SK-N-SH (cell line): ENCODE measurements around the gene CNBP. TPM values are rescaled to one million over a fixed set of nuclear protein-coding genes. Genes with fewer than 3 reads are reported as not detected.

ENCODE experiments used
- CTCF ChIA-PET: fragments of 300-600, 350-600 bp; formaldehyde crosslinking; extraction: SDS; loops from one replicate; lab custom pipeline; 2021; lab: Yijun Ruan, JAX
- POLR2A ChIA-PET: fragments of 350-600 bp; sonication (Branson Sonifier 250); formaldehyde crosslinking; extraction: SDS; loops from one replicate; lab custom pipeline; 2020; ENCODE audit warnings: antibody characterized with exemption, inconsistent platforms; lab: Yijun Ruan, JAX
- DNase-seq: peaks from one replicate; pipeline ENCODE4 v3.0.0; 2012
- H2AFZ ChIP-seq: fragments of 200-600 bp; sonication (generic); 2 replicates; pipeline ENCODE4 v1.8.1; 2016; ENCODE audit warnings: antibody characterized with exemption, mild to moderate bottlenecking, low read depth
- H3F3A ChIP-seq: fragments of 200-600 bp; sonication (generic); replicated peaks from 2 replicates; pipeline ENCODE3; 2016; ENCODE audit warnings: antibody characterized with exemption, mild to moderate bottlenecking; ENCODE audit not compliant: insufficient read depth
- H3K27ac ChIP-seq, 2 experiments: fragments of 200-500 bp in 1 of 2; fragments of 200-600 bp in 1 of 2; sonication (Bioruptor generic) in 1 of 2; sonication (generic), shearing (Covaris generic) in 1 of 2; 2 replicates each; pipeline versions ENCODE4 v1.5.1 to v1.6.1; 2014 to 2016; ENCODE audit warnings: low read depth in 2 of 2, inconsistent platforms in 1 of 2, low read length in 1 of 2, mild to moderate bottlenecking in 1 of 2, mixed read lengths in 1 of 2
- H3K27me3 ChIP-seq: fragments of 200-600 bp; sonication (generic), shearing (Covaris generic); 2 replicates; pipeline ENCODE4 v1.6.1; 2016; ENCODE audit warnings: mixed run types; ENCODE audit not compliant: insufficient read depth
- H3K36me3 ChIP-seq, 2 experiments: fragments of 200-500 bp in 1 of 2; fragments of 200-600 bp in 1 of 2; sonication (Bioruptor generic) in 1 of 2; sonication (generic) in 1 of 2; replicated peaks in 1 of 2; 2 replicates each; pipeline versions ENCODE3 to v1.5.1; 2014 to 2016; ENCODE audit warnings: low read length in 1 of 2, mild to moderate bottlenecking in 1 of 2; ENCODE audit not compliant: insufficient read depth in 2 of 2, control insufficient read depth in 1 of 2
- H3K4me1 ChIP-seq, 2 experiments: fragments of 200-500 bp in 1 of 2; fragments of 200-600 bp in 1 of 2; sonication (Bioruptor generic) in 1 of 2; sonication (generic), shearing (Covaris generic) in 1 of 2; 2 replicates each; pipeline versions ENCODE4 v1.5.1 to v1.6.1; 2014 to 2016; ENCODE audit warnings: low read depth in 1 of 2, low read length in 1 of 2, mixed run types in 1 of 2; ENCODE audit not compliant: insufficient read depth in 2 of 2, control insufficient read depth in 1 of 2
- H3K4me2 ChIP-seq: fragments of 200-600 bp; sonication (generic), shearing (Covaris generic); 2 replicates; pipeline ENCODE4 v1.6.1; 2017; ENCODE audit warnings: mixed run types
- H3K4me3 ChIP-seq, 2 experiments: fragments of 200-500 bp in 1 of 2; fragments of 200-600 bp in 1 of 2; sonication (Bioruptor generic) in 1 of 2; sonication (generic), shearing (Covaris generic) in 1 of 2; 2 replicates each; pipeline versions ENCODE4 v1.5.1 to v1.8.1; 2014 to 2016; ENCODE audit warnings: low read depth in 2 of 2, inconsistent platforms in 1 of 2, low read length in 1 of 2, mild to moderate bottlenecking in 1 of 2, mixed read lengths in 1 of 2, moderate library complexity in 1 of 2
- H3K79me2 ChIP-seq: fragments of 200-600 bp; sonication (generic); 2 replicates; pipeline ENCODE4 v1.8.1; 2017; ENCODE audit warnings: mild to moderate bottlenecking; ENCODE audit not compliant: insufficient read depth
- H3K9ac ChIP-seq: fragments of 200-600 bp; sonication (generic); 2 replicates; pipeline ENCODE4 v1.6.1; 2017; ENCODE audit warnings: mixed run types
- H3K9me2 ChIP-seq: fragments of 200-600 bp; sonication (generic); 2 replicates; pipeline ENCODE4 v1.6.1; 2017; ENCODE audit warnings: mixed run types
- H3K9me3 ChIP-seq: fragments of 200-600 bp; sonication (generic); 2 replicates; pipeline ENCODE4 v1.6.1; 2017; ENCODE audit warnings: mixed run types, mild to moderate bottlenecking, moderate library complexity
- H4K20me1 ChIP-seq: fragments of 200-600 bp; sonication (generic); 2 replicates; pipeline ENCODE4 v1.6.1; 2017; ENCODE audit warnings: mild to moderate bottlenecking, mixed run types; ENCODE audit not compliant: insufficient read depth
- CTCF ChIP-seq: fragments of 200-600 bp; sonication (generic); IDR thresholded peaks from 2 replicates; pipeline ENCODE4 v1.6.1; 2017; ENCODE audit warnings: antibody characterized with exemption, mild to moderate bottlenecking, moderate library complexity
- FOSL2 ChIP-seq: IDR thresholded peaks from 2 replicates; pipeline ENCODE4 v1.4.0; 2012; ENCODE audit warnings: low read depth, mild to moderate bottlenecking, moderate library complexity, borderline replicate concordance
- GATA2 ChIP-seq: sonication (generic); formaldehyde crosslinking; IDR thresholded peaks from 2 replicates; pipeline ENCODE4 v1.5.0; 2020; ENCODE audit warnings: mild to moderate bottlenecking, missing genetic modification reagents
- JUND ChIP-seq: IDR thresholded peaks from 2 replicates; pipeline ENCODE4 v1.4.0; 2012
- MEF2A ChIP-seq: IDR thresholded peaks from 2 replicates; pipeline ENCODE4 v1.4.0; 2012; ENCODE audit warnings: low read depth, borderline replicate concordance
- MXI1 ChIP-seq: IDR thresholded peaks from 2 replicates; pipeline ENCODE4 v1.6.1; 2012; ENCODE audit warnings: mild to moderate bottlenecking, low read depth, low read length, improper control_type of control experiment
- POLR2AphosphoS5 ChIP-seq: IDR thresholded peaks from 2 replicates; pipeline ENCODE4 v1.6.1; 2012; ENCODE audit warnings: low read depth, low read length
- RXRA ChIP-seq: IDR thresholded peaks from 2 replicates; pipeline ENCODE4 v1.4.0; 2012; ENCODE audit warnings: low read depth, mild to moderate bottlenecking, borderline replicate concordance
- TAF1 ChIP-seq: IDR thresholded peaks from 2 replicates; pipeline ENCODE4 v1.6.1; 2012; ENCODE audit warnings: low read depth, mild to moderate bottlenecking, low read length, moderate library complexity, borderline replicate concordance
- TCF12 ChIP-seq: IDR thresholded peaks from 2 replicates; pipeline ENCODE4 v1.4.0; 2012
- WGBS: methylation state at CpG from one replicate; pipeline ENCODE4 v1.1.6; 2017; ENCODE audit warnings: low lambda C conversion rate; 5-methylcytosine and 5-hydroxymethylcytosine counted together
- polyA plus RNA-seq, 3 experiments: library from polyadenylated mRNA; depleted of rRNA; stranded (reverse); fragments of >200 nt; gene quantifications; 2 replicates each; pipeline ENCODE4 v1.2.3, GENCODE V29; 2012
- TF ChIP-seq, protein P1 (sequence below): IDR thresholded peaks from 2 replicates; pipeline ENCODE4 v1.4.0; 2012; ENCODE audit warnings: low read depth, borderline replicate concordance
- TF ChIP-seq, protein P2 (sequence below): fragments of 150-350 bp; IDR thresholded peaks from 2 replicates; pipeline ENCODE4 v1.6.1; 2017; ENCODE audit warnings: antibody characterized with exemption, low read length, low read depth, borderline replicate concordance
- TF ChIP-seq, protein P3 (sequence below): IDR thresholded peaks from 2 replicates; pipeline ENCODE4 v1.4.0; 2012; ENCODE audit warnings: low read depth, borderline replicate concordance
- TF ChIP-seq, protein P4 (sequence below): fragments of 150-350 bp; IDR thresholded peaks from 2 replicates; pipeline ENCODE4 v1.6.1; 2016; ENCODE audit warnings: mild to moderate bottlenecking, low read depth, low read length

Gene CNBP
- polyA plus RNA-seq, 1 of the 3 experiments (the other 2 are of a cell fraction) = 240 TPM

- Histone ChIP-seq H3K4me3 (peak overlapping the region in 1 of 2 experiments; percentile 74; a peak in 1 of 4 replicates), H3K27me3 (no peaks in the 10 kb centered on the region), H2AFZ (no peak overlapping the region), H3K9me3 (no peaks in the 10 kb centered on the region), H3K27ac (peak overlapping the region; percentile 99 to 100; a peak in 2 of 4 replicates), H4K20me1 (no peaks in the 10 kb centered on the region), H3K9ac (no peak overlapping the region; the same call in 1 of the 2 replicates), H3K4me2 (peak overlapping the region; percentile 85; the same call in 1 of the 2 replicates), H3K9me2 (no peaks in the 10 kb centered on the region), H3K79me2 (peaks cover 40% of the 10 kb centered on the region), H3F3A (peaks cover 58% of the 10 kb centered on the region), H3K36me3 (peaks cover 18 to 28% of the 10 kb centered on the region in 2 experiments), H3K4me1 (peaks cover 0 to 15% of the 10 kb centered on the region in 2 experiments; a peak in 2 of 4 replicates)
- DNase-seq = peak; percentile 32
- CTCF ChIA-PET = interaction anchor here (0.7 to 4.0 kb wide), 10 partner anchors 8 to 193 kb away, joined by 3 to 28 read pairs (median 4); no protein-coding TSS in a partner anchor
- WGBS = 76% methylated on average over 5 of the region's 5 CpGs
- POLR2A ChIA-PET = interaction anchor here (1.1 kb wide), 1 partner anchor 153 kb away, joined by 3 read pairs; a partner anchor contains a TSS
- TF ChIP-seq POLR2AphosphoS5 = peak; percentile 32; the same call in 1 of the 2 replicates
- TF ChIP-seq CTCF = peak; percentile 30
- TF ChIP-seq RXRA = no peak
These were observed 20.7 kb downstream of the CNBP start for GRCh38 chr3:129162729-129163579.

DNA sequence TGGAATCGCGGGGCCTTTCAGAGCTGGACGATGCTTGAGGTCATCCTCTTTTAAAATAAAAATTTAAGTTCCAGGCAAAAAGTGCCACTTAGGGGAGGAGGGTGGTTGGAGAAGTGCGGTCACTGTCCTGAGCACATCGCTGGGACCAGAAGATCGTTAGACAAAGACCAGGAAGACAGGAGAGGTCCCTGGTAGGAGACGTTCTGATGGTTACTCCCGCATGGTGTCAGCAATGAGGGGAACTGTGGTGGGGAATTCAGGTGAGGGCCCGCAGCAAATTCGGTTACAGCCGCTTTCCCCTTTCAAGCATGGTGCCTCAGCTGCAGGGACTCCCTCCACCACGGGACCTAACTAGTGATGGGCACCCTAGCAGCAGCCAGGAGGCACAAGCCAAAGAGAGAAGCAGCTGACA is 21.8 kb downstream of the CNBP start:
- Histone ChIP-seq H3K27me3 (no peaks in the 10 kb centered on the region), H3K4me3 (peak overlapping the region; percentile 74 to 86), H3K9me2 (no peaks in the 10 kb centered on the region), H3K79me2 (peaks cover 38% of the 10 kb centered on the region), H3K27ac (peak overlapping the region; percentile 99 to 100), H3K4me1 (peaks cover 0 to 15% of the 10 kb centered on the region in 2 experiments; a peak in 2 of 4 replicates), H3K4me2 (peak overlapping the region; percentile 85), H3F3A (peaks cover 50% of the 10 kb centered on the region), H3K9me3 (no peaks in the 10 kb centered on the region), H3K9ac (peak overlapping the region; percentile 98), H4K20me1 (no peaks in the 10 kb centered on the region), H2AFZ (peak overlapping the region; percentile 92; the same call in 1 of the 2 replicates), H3K36me3 (peaks cover 13 to 24% of the 10 kb centered on the region in 2 experiments)
- peak; percentile 38 for DNase-seq
- CTCF ChIA-PET = interaction anchor here (0.5 to 4.0 kb wide), 15 partner anchors 9 to 191 kb away, joined by 3 to 28 read pairs (median 4); a partner anchor contains a TSS
- POLR2A ChIA-PET = interaction anchor here (0.9 to 1.1 kb wide), 2 partner anchors 22 to 87 kb away, joined by 4 to 5 read pairs; partner anchors contain the start of genes CNBP and COPG1
- WGBS = 2% methylated on average over 11 of the region's 12 CpGs
- TF ChIP-seq JUND (no peak), MXI1 (no peak), TAF1 (no peak), CTCF (no peak; the same call in 1 of the 2 replicates), MEF2A (no peak), FOSL2 (no peak), RXRA (no peak), GATA2 (CRISPR knock-in tag) (no peak), TCF12 (no peak)
- TF ChIP-seq, protein P1, sequence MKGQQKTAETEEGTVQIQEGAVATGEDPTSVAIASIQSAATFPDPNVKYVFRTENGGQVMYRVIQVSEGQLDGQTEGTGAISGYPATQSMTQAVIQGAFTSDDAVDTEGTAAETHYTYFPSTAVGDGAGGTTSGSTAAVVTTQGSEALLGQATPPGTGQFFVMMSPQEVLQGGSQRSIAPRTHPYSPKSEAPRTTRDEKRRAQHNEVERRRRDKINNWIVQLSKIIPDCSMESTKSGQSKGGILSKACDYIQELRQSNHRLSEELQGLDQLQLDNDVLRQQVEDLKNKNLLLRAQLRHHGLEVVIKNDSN = no peak
- TF ChIP-seq, protein P2, sequence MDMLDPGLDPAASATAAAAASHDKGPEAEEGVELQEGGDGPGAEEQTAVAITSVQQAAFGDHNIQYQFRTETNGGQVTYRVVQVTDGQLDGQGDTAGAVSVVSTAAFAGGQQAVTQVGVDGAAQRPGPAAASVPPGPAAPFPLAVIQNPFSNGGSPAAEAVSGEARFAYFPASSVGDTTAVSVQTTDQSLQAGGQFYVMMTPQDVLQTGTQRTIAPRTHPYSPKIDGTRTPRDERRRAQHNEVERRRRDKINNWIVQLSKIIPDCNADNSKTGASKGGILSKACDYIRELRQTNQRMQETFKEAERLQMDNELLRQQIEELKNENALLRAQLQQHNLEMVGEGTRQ = no peak
- TF ChIP-seq, protein P3, sequence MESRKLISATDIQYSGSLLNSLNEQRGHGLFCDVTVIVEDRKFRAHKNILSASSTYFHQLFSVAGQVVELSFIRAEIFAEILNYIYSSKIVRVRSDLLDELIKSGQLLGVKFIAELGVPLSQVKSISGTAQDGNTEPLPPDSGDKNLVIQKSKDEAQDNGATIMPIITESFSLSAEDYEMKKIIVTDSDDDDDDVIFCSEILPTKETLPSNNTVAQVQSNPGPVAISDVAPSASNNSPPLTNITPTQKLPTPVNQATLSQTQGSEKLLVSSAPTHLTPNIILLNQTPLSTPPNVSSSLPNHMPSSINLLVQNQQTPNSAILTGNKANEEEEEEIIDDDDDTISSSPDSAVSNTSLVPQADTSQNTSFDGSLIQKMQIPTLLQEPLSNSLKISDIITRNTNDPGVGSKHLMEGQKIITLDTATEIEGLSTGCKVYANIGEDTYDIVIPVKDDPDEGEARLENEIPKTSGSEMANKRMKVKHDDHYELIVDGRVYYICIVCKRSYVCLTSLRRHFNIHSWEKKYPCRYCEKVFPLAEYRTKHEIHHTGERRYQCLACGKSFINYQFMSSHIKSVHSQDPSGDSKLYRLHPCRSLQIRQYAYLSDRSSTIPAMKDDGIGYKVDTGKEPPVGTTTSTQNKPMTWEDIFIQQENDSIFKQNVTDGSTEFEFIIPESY = no peak
- TF ChIP-seq, protein P4, sequence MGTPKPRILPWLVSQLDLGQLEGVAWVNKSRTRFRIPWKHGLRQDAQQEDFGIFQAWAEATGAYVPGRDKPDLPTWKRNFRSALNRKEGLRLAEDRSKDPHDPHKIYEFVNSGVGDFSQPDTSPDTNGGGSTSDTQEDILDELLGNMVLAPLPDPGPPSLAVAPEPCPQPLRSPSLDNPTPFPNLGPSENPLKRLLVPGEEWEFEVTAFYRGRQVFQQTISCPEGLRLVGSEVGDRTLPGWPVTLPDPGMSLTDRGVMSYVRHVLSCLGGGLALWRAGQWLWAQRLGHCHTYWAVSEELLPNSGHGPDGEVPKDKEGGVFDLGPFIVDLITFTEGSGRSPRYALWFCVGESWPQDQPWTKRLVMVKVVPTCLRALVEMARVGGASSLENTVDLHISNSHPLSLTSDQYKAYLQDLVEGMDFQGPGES = no peak
